ENCODE measurements around the gene CCBE1.

- TF ChIP-seq TAF1 (IDR thresholded peaks at IDR 0.05; ENCODE audit: borderline replicate concordance, low read depth, low read length) (no peak), POLR2A (IDR thresholded peaks at IDR 0.05; ENCODE audit: low read depth, low read length) (no peak)
These were observed 135.6 kb downstream of the CCBE1 start for GRCh38 chr18:59561612-59562011.

Data from GM12892 (cell line).